ENCODE data around the gene CLEC4F.

Gene CLEC4F

DNA sequence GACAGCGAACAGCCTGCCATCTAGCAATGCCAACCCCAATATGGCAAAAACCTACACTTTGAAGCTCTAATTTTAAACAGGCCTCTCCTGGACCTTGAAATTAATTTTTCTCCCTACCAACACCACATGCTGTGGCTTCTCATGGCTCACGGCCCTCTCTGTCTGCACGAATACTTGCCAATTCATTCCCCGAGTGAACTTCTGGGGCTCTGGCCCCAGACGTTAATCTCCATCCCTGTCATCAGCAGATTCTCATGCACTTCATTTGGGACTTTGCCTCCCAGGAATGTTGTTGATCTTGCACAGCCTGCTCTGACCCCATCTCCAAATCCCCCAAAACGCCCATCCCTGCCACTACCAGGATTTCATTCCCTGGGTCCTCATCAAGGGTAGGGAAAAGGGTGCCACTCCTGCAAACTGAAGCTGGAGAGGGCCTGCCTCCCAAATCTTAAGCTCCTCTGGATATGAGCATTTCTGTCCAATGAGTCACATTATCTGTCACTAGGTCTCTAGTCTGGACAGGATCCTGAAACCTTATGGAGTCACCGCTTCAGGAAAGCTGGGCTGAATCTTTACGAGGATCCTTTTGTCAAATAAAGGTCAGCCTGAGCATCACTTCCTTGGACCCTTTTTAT is 40.4 kb downstream of the CLEC4F start:
- no peak for DNase-seq

DNA sequence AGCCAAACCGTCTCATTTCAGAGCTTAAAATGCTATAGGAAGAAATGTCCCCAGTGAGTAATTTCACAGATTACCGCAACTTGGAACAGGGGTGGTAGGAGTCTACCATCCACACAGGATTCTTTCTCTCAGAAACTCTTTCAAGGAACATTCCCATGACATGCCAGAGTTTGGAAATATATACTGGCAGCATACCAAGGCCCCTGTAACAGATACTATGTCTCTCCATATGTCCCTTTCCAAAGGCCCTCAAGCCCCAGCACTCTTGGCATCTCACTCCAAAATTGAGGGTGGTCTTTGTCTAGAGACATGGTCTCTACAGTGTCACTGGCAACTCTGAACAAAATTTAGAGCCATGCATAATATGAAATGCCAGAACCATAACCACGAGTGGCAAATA is 40.9 kb downstream of the CLEC4F start:
- no peak for DNase-seq

DNA sequence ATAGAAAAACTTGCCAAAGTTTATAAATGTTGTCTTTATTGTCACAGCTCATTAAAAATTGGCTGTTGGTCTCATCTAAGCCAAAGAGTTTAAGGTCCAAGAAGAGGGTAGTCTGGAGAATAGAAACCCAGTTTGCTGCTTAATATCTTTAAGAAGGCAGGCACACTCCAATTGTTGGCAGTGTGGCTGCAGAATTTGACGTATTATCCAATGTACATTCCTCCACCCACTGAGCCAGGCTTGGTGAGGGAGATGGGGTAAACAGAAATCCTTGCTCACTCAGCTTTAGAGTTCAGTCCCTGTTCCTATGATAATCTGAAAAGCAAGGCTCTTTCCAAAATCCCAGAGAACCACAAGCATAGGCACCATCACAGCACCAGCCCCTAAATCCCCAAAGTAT is 41.7 kb downstream of the CLEC4F start:
- no peak for DNase-seq

DNA sequence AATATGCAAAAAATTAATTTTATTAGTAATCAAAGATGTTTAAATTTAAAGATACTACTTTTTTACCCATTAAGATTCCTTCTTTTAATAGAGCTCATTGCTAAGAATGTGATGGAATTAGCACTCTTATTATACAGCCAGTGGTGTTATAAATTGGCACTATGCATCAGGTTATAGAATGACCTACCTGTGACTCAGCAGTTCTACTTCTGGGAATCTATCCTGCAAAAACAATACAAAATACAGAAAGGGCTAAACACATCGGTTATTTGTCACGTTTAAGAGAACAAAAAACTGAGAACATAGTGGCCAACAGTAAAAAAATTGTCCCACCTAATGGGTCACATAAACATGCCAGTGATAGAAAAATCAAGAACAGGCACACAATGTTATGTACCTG is 42.9 kb downstream of the CLEC4F start:
- DNase-seq, result no peak

DNA sequence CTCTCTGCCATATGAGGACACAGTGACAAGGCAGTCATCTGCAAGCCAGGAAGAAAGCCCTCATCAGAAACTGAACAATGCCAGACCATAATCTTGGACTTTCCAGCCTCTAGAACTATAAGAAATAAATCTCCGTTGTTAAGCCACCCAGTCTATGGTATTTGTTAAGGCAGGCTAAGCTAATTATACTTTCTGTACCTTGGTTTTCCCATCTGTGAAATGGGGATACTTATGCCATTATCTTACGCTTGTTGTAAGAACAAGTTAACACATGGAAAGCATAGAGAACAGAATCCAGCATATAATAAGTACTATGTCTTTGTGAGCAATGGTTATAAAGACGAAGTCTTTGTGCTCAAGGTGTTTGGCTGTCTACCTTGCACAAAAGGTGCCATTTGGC is 44.1 kb downstream of the CLEC4F start:
- no peak for DNase-seq

DNA sequence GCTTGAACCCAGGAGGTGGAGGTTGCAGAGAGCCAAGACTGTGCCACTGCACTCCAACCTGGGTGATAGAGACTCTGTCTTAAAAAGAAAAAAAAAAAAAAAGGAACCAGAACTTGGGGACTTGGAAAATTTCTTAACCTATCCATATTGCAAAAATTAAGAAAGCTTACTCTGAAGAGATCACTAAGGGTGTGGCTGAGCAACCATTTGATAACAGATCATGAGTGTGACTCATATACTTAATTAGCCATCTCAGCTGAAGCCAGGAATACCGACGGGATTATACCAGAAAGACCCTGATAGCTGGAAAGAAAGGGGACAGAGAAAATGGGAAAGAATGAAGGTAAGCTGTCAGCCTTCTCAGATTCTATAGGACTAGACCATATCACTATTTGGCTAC is 45.3 kb downstream of the CLEC4F start:
- DNase-seq, result no peak

DNA sequence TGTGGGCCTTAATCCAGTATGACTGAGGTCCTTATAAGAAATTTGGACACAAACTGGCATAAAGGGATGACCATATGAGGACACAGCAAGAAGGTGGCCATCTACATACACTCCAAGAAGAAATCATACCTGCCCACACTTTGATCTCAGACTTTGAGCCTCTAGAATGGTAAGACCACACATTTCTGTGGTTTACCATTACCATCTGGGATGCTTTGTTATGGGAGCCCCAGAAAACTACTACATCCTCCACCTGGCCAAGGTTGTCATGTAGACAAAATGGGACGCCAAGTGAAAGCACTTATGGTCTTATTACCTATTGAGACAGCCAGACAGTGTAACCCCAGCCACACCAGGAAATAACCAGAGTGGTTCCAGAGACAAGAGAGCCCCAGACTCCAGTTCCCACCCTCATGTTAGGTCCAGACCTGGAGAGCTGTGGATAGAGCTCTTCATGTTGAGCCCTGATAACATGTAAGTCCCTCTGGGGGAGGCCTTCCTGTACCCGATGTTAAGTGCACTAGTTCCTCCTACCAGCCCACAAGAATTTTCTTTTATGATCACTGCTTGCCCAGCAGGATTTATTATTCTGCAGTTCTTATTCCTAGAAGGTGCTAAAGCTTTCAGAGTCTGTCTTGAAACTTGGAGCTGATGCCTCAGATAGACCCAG is 47.8 kb downstream of the CLEC4F start:
- no peak for DNase-seq

DNA sequence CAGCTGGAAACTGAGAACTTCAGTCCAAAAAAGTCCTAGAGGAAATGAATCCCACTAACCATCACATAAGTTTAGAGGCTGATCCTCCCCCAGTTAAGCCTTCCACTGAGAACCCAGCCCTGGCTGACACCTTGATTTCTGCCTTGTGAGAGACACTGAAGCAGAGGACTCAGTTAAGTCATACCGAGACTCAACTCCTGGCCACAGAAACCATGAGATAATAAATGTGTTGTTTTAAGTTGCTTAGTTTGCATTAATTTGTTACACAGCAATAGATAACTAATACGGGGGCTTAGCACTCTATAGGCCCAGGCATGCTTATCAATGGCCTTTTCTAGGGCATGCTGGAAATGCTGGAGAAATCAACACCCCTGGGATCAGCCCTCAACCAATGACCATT is 49.0 kb downstream of the CLEC4F start:
- DNase-seq, result no peak

DNA sequence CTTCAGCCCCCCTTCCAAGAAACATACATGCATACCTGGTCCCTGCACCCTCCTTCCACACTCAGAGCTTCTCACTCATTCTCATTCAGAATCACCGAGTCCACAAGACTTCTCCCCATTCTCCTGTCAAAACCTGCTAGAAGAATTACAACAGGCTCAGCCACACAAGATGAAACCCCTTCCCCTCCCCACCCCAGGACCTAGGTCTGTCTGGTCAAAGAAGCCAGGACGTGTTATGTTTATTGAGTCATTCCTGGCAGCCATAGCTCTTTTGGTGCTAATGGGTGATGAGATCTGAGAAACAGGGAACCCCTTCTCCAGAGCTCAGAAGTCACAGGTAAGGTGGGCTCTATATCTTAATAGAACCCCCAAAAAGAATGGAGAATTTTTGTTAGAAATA is 50.9 kb downstream of the CLEC4F start:
- DNase-seq, result no peak

DNA sequence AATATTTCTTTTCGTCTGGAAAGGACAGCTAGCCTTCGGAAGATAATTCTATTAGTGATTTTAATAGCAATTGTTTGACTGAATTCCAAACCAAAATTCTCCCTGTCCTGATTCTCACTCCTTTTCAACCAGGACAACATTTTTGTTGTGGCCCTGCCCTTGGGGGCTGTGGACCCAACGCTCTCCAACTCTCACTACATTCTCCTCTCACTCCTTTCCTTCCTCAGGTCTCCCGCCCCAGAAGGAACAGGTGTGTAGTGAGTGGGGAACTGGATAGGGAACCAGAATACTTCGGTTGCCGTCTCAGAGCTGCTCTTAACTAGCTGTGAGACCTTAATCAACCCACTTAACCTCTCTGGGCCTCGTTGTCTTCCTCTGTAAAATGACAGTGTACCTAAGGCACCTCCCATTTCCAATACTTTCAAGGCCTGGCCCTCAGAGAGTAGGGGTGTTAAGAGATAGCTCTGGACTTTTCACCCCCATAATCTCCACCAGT is 51.8 kb downstream of the CLEC4F start:
- DNase-seq, result no peak

DNA sequence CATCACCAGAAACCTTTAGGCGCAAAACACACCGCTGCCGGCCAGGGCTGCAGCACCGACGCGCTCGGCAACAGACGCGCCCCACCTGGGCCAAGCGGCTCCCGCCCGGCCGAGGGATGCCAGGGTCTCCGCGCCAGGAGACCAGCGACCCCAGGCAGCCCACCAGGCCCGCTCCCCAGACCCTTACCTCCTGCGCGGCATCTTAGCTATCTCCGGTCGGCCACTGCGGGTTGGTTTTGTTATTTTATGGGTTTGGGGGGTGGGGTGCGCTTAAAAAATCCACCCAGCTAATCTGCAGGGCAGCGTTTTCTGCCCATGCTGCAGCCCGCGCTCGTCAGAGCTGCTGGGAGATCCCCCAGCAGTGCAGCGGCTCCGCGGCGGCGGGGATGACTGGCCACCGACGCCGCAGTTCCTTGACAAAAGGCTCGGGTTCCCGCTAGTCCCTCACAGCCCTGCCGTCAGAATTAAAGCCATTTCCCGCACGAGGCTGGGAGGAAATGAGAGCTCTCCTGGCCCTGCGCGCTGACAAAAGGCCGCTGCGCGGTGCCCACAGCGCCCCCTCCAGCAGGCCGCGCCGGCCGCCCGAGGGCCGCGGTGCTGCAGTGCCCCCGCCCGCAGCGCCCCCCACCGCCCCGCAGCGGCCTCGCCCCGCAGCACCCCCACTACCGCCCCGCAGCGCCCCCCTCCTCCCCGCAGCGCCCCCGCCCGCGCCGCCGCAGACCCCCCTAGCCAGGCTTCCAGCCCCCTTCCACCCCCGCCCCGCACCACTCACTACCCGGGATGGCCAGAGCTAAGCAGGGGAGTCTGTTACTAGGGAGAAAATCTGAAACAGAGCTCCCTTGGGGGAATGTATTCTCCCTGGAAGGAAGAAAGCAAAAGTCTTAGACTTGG is 52.5 kb downstream of the CLEC4F start, which contains the start of gene ADD2:
TSS of gene ADD2 (minus strand) at position 502 of the 891 bp plus-strand sequence. CDS start 61,792 bp downstream, outside the sequence.
- DNase-seq, result peak; percentile 22

DNA sequence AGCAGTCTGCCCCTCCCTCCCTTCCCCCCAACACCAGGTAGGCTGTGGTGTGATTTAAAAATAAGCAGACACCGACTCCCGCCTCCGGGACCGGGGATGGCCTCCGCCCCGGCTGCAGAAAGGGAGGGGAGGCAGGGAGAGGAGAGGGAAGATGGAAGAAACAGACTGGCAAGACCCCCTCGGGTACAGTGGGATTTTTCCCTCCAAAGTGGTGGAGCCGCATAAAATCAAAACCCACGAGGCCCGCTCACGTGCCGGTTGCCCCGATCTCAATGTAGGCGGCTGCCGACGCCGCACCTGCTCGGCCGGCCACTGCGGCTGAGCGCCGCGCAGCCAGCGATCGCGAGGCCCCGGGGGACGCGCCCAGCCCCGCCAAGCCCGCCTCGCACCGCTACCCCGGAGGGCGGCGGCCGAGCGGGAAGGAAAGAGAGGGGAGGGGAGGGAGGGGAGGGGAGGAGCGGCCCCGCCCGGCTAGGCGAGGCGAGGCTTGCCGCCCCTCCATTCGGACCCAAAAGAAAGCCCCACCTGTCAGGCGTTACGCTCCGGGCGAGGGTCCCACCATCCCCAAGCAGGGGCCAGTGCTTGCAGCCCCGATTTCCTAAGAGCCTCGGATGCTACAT is 53.2 kb downstream of the CLEC4F start:
- DNase-seq, result peak; percentile 73

DNA sequence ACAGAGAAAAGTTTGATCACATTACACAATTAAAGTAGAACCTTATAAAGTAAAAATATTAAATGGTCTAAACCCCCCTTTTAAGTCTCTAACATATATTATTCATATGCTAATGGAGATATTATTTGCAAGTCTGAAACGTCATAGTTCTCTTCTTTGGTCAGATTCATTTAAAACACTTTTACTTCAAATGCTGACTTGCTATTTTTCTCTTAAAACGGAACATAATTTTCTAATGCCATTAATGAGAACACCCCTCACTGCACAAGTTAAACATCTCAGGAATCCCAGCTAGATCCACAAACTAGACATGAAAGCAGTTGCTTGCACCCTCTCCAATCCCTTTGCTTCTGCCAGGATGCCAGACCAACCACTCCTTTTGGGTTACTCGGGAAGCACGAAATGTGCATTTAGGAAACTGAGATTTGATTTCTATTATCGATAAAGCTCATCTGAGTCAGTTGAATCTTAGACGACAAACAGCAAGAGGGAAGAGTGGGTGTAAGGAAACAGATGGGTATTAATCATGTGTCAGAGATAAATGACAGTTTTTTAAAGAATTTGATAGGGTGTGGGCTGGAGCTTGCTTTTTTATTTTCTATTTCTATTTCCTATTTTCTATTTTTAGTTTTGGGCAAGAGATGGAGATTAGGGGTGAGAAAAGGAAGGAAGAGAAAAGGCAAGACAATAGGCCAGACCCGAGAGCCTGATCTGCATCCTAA is 53.9 kb downstream of the CLEC4F start:
- peak; percentile 5 for DNase-seq

DNA sequence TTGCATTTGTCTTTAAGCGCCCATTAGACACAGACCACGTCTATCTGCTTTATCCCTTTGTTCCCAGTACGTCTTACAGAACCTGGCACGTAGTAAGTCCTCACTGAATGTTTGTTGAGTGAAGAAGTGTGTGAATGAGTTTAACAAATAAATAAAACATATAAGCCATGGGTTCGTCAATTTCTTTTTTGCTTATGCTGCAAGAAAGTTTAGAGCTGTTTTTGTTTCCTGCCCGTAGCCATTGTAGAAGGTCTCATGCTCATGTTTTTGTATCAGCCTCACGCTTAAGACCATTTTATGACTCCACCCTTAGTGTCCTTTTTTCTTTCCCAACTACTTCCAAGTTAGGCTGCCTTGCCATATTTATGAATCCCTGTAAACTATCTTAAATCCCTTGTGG is 54.9 kb downstream of the CLEC4F start:
- no peak for DNase-seq

DNA sequence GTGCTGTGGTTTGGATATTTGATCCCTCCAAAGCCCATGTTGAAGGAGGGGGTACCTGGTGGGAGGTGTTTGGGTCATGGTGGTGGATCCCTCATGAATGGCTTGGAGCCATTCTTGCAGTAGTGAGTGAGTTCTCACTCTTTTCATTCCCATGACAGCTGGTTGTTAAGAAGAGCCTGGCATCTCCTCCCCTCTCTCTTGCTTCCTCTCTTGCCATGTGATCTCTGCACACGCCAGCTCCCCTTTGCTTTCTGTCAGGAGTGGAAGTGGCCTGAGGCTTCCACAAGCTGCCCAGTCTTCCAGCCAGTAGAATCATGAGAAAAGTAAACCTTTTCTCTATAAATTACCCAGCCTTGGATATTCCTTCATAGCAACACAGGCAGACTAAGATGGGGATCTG is 61.0 kb downstream of the CLEC4F start:
- no peak for DNase-seq
